Measurements from ENCODE around the gene PLCXD3. TPM values are rescaled to one million over a fixed set of nuclear protein-coding genes. Genes with fewer than 3 reads are reported as not detected.

PLCXD3 gene
- total RNA-seq, 1 donor from 2014 or later: 7.2 TPM

- no peak for TF ChIP-seq CTCF (IDR thresholded peaks at IDR 0.05)
- H3K4me1 ChIP-seq: no peaks in the 10 kb centered on the region
- intact Hi-C loops (cut with DNase I): no loop called here
- H3K27ac ChIP-seq: no peak overlapping the region
- no peaks in the 10 kb centered on the region for H3K27me3 ChIP-seq
- no peak for DNase-seq (ENCODE audit: low spot score in 2 of 2)
- H3K4me3 ChIP-seq: no peak overlapping the region
- H3K36me3 ChIP-seq: no peaks in the 10 kb centered on the region
- peaks cover 0 to 9% of the 10 kb centered on the region in 2 donors for H3K9me3 ChIP-seq
Measured at GRCh38 chr5:41402845-41403244, 107.6 kb downstream of the PLCXD3 start.

- no peak for DNase-seq (ENCODE audit: low spot score in 2 of 2)
- Histone ChIP-seq H3K9me3 (peaks cover 0 to 35% of the 10 kb centered on the region in 2 donors), H3K4me3 (no peak overlapping the region), H3K4me1 (no peaks in the 10 kb centered on the region), H3K27me3 (no peaks in the 10 kb centered on the region), H3K27ac (no peak overlapping the region), H3K36me3 (no peaks in the 10 kb centered on the region)
- intact Hi-C loops (cut with DNase I): no loop called here
- no peak for TF ChIP-seq CTCF (IDR thresholded peaks at IDR 0.05)
Measured at GRCh38 chr5:41399839-41400238, 110.6 kb downstream of the PLCXD3 start.

GRCh38 chr5:41392016-41392415, 118.4 kb downstream of the PLCXD3 start:
- DNase-seq (ENCODE audit: low spot score in 2 of 2): no peak
- Histone ChIP-seq H3K4me3 (no peak overlapping the region), H3K27ac (no peak overlapping the region), H3K4me1 (no peaks in the 10 kb centered on the region), H3K9me3 (peaks cover 0 to 18% of the 10 kb centered on the region in 2 donors), H3K36me3 (no peaks in the 10 kb centered on the region), H3K27me3 (no peaks in the 10 kb centered on the region)
- no peak for TF ChIP-seq CTCF (IDR thresholded peaks at IDR 0.05)
- intact Hi-C loops (cut with DNase I): no loop called here

- Histone ChIP-seq H3K27ac (no peak overlapping the region), H3K27me3 (no peaks in the 10 kb centered on the region), H3K36me3 (no peaks in the 10 kb centered on the region), H3K4me3 (no peak overlapping the region), H3K4me1 (no peaks in the 10 kb centered on the region), H3K9me3 (no peaks in the 10 kb centered on the region)
- intact Hi-C loops (cut with DNase I): no loop called here
- no peak for DNase-seq (ENCODE audit: low spot score in 2 of 2)
- no peak for TF ChIP-seq CTCF (IDR thresholded peaks at IDR 0.05)
Measured at GRCh38 chr5:41374631-41375030, 135.8 kb downstream of the PLCXD3 start.

- Histone ChIP-seq H3K27ac (no peak overlapping the region), H3K27me3 (no peaks in the 10 kb centered on the region), H3K9me3 (no peaks in the 10 kb centered on the region), H3K4me1 (no peaks in the 10 kb centered on the region), H3K4me3 (no peak overlapping the region), H3K36me3 (no peaks in the 10 kb centered on the region)
- DNase-seq (ENCODE audit: low spot score in 2 of 2): no peak
- TF ChIP-seq CTCF (IDR thresholded peaks at IDR 0.05): no peak
- intact Hi-C loops (cut with DNase I): no loop called here
Measured at GRCh38 chr5:41373230-41373629, 137.2 kb downstream of the PLCXD3 start.

- no peaks in the 10 kb centered on the region for H3K4me1 ChIP-seq
- H3K4me3 ChIP-seq: no peak overlapping the region
- no peaks in the 10 kb centered on the region for H3K9me3 ChIP-seq
- H3K27me3 ChIP-seq: no peaks in the 10 kb centered on the region
- H3K27ac ChIP-seq: no peak overlapping the region
- DNase-seq (ENCODE audit: low spot score in 2 of 2): no peak
- no peaks in the 10 kb centered on the region for H3K36me3 ChIP-seq
- intact Hi-C loops (cut with DNase I): no loop called here
- TF ChIP-seq CTCF (IDR thresholded peaks at IDR 0.05): no peak
Measured at GRCh38 chr5:41371738-41372137, 138.7 kb downstream of the PLCXD3 start.

Data from ascending aorta (tissue), 2 donors.